A549 (cell line): ENCODE measurements around the gene MYLK4. TPM values are rescaled to one million over a fixed set of nuclear protein-coding genes. Genes with fewer than 3 reads are reported as not detected.

Experiments
- ATAC-seq, 2 experiments: fragments of 200-7000 bp in 1 of 2; fragments of >200 bp in 1 of 2; cut with Nextera tagmentation in 1 of 2; cut with Tn5 transposase in 1 of 2; 3 replicates each; pipeline versions ENCODE4 v1.8.0 to v1.9.1; 2018 to 2020; ENCODE audit warnings: mild to moderate bottlenecking in 1 of 2, moderate library complexity in 1 of 2
- CTCF ChIA-PET: fragments of 300-600 bp; sonication (Branson Sonifier 250); formaldehyde crosslinking; extraction: SDS; loops from one replicate; lab custom pipeline; 2021; ENCODE audit warnings: antibody characterized with exemption, inconsistent platforms; lab: Yijun Ruan, JAX
- POLR2A ChIA-PET: fragments of 350-600 bp; formaldehyde crosslinking; extraction: SDS; loops from one replicate; lab custom pipeline; 2021; ENCODE audit warnings: antibody characterized with exemption, inconsistent platforms; lab: Yijun Ruan, JAX
- DNase-seq, 2 experiments: peaks; one replicate each; pipeline versions ENCODE4 v3.0.0 to v3.0.0-alpha.2; 2011 to 2016; ENCODE audit warnings: low read depth in 1 of 2, low spot score in 1 of 2
- FAIRE-seq: peaks from 2 replicates; lab custom pipeline; 2011; peaks lifted over from hg19 to GRCh38; lab: Jason Lieb, UNC
- H3K27ac ChIP-seq, 2 experiments: fragments of >200 bp; sonication (Bioruptor Twin); formaldehyde crosslinking; 3 replicates each; pipeline ENCODE4 v1.5.1; 2016 to 2017
- H3K4me1 ChIP-seq: fragments of >200 bp; sonication (Bioruptor Twin); formaldehyde crosslinking; 3 replicates; pipeline ENCODE4 v1.6.1; 2016
- H3K4me2 ChIP-seq: fragments of >200 bp; sonication (Bioruptor Twin); formaldehyde crosslinking; 3 replicates; pipeline ENCODE4 v1.6.1; 2016
- H3K4me3 ChIP-seq: fragments of >200 bp; sonication (Bioruptor Twin); formaldehyde crosslinking; 3 replicates; pipeline ENCODE4 v1.5.1; 2016
- H3K9me3 ChIP-seq: fragments of >200 bp; sonication (Bioruptor Twin); formaldehyde crosslinking; 3 replicates; pipeline ENCODE4 v1.6.1; 2016
- BHLHE40 ChIP-seq: IDR thresholded peaks from 2 replicates; pipeline ENCODE4 v1.6.1; 2012; ENCODE audit warnings: low read depth, low read length, inconsistent platforms
- CBX8 ChIP-seq: fragments of 200-600 bp; sonication (generic); IDR thresholded peaks from 2 replicates; pipeline ENCODE4 v1.6.1; 2016
- CEBPB ChIP-seq, 2 experiments: fragments of >200 bp in 1 of 2; sonication (Bioruptor Twin) in 1 of 2; formaldehyde crosslinking in 1 of 2; IDR thresholded peaks; 2 replicates each; pipeline ENCODE4 v1.6.1; 2012 to 2016
- ELK1 ChIP-seq: fragments of 150-350 bp; IDR thresholded peaks from 2 replicates; pipeline ENCODE4 v1.6.1; 2014; ENCODE audit warnings: low read depth, mild to moderate bottlenecking, low read length
- EP300 ChIP-seq, 2 experiments: fragments of >200 bp; sonication (Bioruptor Twin); formaldehyde crosslinking; IDR thresholded peaks; 2 replicates in 1 of 2; 3 replicates in 1 of 2; pipeline ENCODE4 v1.6.1; 2016 to 2017
- ESRRA ChIP-seq: fragments of 150-350 bp; IDR thresholded peaks from 2 replicates; pipeline ENCODE4 v1.6.1; 2014; ENCODE audit warnings: mild to moderate bottlenecking, low read length, borderline replicate concordance
- FOSL2 ChIP-seq, 2 experiments: fragments of 450-650 bp in 1 of 2; fragments of >200 bp in 1 of 2; sonication (Bioruptor Twin) in 1 of 2; formaldehyde crosslinking; IDR thresholded peaks; 2 replicates each; pipeline versions ENCODE4 v1.5.0 to v1.6.1; 2016 to 2020; ENCODE audit warnings: mild to moderate bottlenecking in 1 of 2, moderate library complexity in 1 of 2
- HOXA7 ChIP-seq: fragments of 250-450 bp; sonication (Bioruptor Pico); IDR thresholded peaks from 2 replicates; pipeline ENCODE4 v1.5.0; 2020; ENCODE audit warnings: mild to moderate bottlenecking, moderate library complexity
- HOXB5 ChIP-seq: fragments of 250-450 bp; sonication (Bioruptor Pico); IDR thresholded peaks from 2 replicates; pipeline ENCODE4 v1.5.0; 2020; ENCODE audit warnings: mild to moderate bottlenecking, moderate library complexity
- JUN ChIP-seq, 2 experiments: fragments of >200 bp; sonication (Bioruptor Twin); formaldehyde crosslinking; IDR thresholded peaks; 2 replicates in 1 of 2; 3 replicates in 1 of 2; pipeline ENCODE4 v1.6.1; 2016 to 2017
- KDM5A ChIP-seq: fragments of 200-600 bp; sonication (generic); IDR thresholded peaks from 2 replicates; pipeline ENCODE4 v1.6.1; 2016; ENCODE audit warnings: antibody characterized with exemption, mild to moderate bottlenecking
- MAFK ChIP-seq: fragments of 450-650 bp; IDR thresholded peaks from 2 replicates; pipeline ENCODE4 v1.6.1; 2014; ENCODE audit not compliant: partially characterized antibody
- MYC ChIP-seq: IDR thresholded peaks from 2 replicates; pipeline ENCODE4 v1.6.1; 2012; ENCODE audit warnings: mild to moderate bottlenecking, inconsistent platforms, low read length, improper control_type of control experiment, borderline replicate concordance
- PBX3 ChIP-seq: IDR thresholded peaks from 2 replicates; pipeline ENCODE4 v1.6.1; 2012
- PHF8 ChIP-seq: fragments of 200-600 bp; sonication (generic); IDR thresholded peaks from 2 replicates; pipeline ENCODE4 v1.6.1; 2016; ENCODE audit warnings: low read depth, mild to moderate bottlenecking, antibody characterized with exemption, moderate library complexity, borderline replicate concordance
- POLR2A ChIP-seq: IDR thresholded peaks from 2 replicates; pipeline ENCODE4 v1.6.1; 2012; ENCODE audit warnings: mild to moderate bottlenecking, low read length
- POLR2AphosphoS2 ChIP-seq: conservative IDR thresholded peaks from 2 replicates; pipeline ENCODE4 v1.6.1; 2012; ENCODE audit warnings: low read length, improper control_type of control experiment, inconsistent platforms
- REST ChIP-seq: fragments of 200-600 bp; sonication (generic); IDR thresholded peaks from 2 replicates; pipeline ENCODE4 v1.6.1; 2016; ENCODE audit warnings: antibody characterized with exemption, mild to moderate bottlenecking, moderate library complexity
- SREBF2 ChIP-seq: fragments of 450-650 bp; IDR thresholded peaks from 2 replicates; pipeline ENCODE4 v1.6.1; 2014; ENCODE audit warnings: mild to moderate bottlenecking, moderate library complexity
- WGBS: methylation state at CpG from one replicate; pipeline ENCODE4 v1.1.6; 2017; ENCODE audit errors: missing lambda C conversion rate; 5-methylcytosine and 5-hydroxymethylcytosine counted together
- polyA plus RNA-seq, 4 experiments: library from polyadenylated mRNA; depleted of rRNA in 3 of 4; stranded (reverse); fragments of >200 nt; fragmentation: RNase III in 1 of 4; extraction: RNeasy Plus Mini Kit Qiagen cat#74134 plus additional on column Dnase treatment in 1 of 4; gene quantifications; 2 replicates in 3 of 4; 3 replicates in 1 of 4; pipeline ENCODE4 v1.2.3, GENCODE V29; 2011 to 2017

The MYLK4 gene
- polyA plus RNA-seq, 2 of the 4 experiments (the other 2 are of a cell fraction), result 0.14 to 0.21 TPM

GRCh38 chr6:2614846-2615245 is 135.9 kb downstream of the MYLK4 start:
- no peaks in the 10 kb centered on the region for H3K9me3 ChIP-seq
- FAIRE-seq (no peak), ATAC-seq (no peak), DNase-seq (no peak)
- 0 out of 3 replicates have a peak, but pooled peaks cover 3% of the 10 kb centered on the region for H3K4me1 ChIP-seq
- H3K4me2 ChIP-seq, result no peak overlapping the region
- CTCF ChIA-PET, result interaction anchor here (1.1 kb wide), 1 partner anchor 20 kb away, joined by 5 read pairs; no protein-coding TSS in a partner anchor
- TF ChIP-seq ESRRA (no peak), BHLHE40 (no peak), POLR2AphosphoS2 (no peak), SREBF2 (no peak), ELK1 (no peak)
- TF ChIP-seq, all 56 proteins: peak for 0
- WGBS, result 83% methylated on average over 5 of the region's 5 CpGs
- POLR2A ChIA-PET, result no interaction called here
- no peak overlapping the region for H3K27ac ChIP-seq
- no peak overlapping the region for H3K4me3 ChIP-seq

GRCh38 chr6:2614155-2614554 is 136.6 kb downstream of the MYLK4 start:
- TF ChIP-seq EP300 (IDR thresholded peaks at IDR 0.05), result no peak
- no peak for TF ChIP-seq MYC
- TF ChIP-seq POLR2A, result no peak
- no peak for TF ChIP-seq MAFK
- no peak for TF ChIP-seq BHLHE40
- TF ChIP-seq FOSL2 (IDR thresholded peaks at IDR 0.05), result no peak
- TF ChIP-seq FOSL2 (CRISPR knock-in tag; IDR thresholded peaks at IDR 0.05), result no peak
- TF ChIP-seq PHF8, result no peak
- no peak for TF ChIP-seq KDM5A
- TF ChIP-seq PBX3, result no peak
- TF ChIP-seq REST, result no peak
- no peak for TF ChIP-seq HOXB5 (CRISPR knock-in tag)
- no peak for TF ChIP-seq HOXA7 (CRISPR knock-in tag)
- no peak for TF ChIP-seq CEBPB (IDR thresholded peaks at IDR 0.05)
- TF ChIP-seq JUN (IDR thresholded peaks at IDR 0.05), result no peak
- TF ChIP-seq CBX8, result no peak
- Histone ChIP-seq H3K4me2 (no peak overlapping the region), H3K4me1 (0 out of 3 replicates have a peak, but pooled peaks cover 3% of the 10 kb centered on the region), H3K27ac (no peak overlapping the region), H3K9me3 (no peaks in the 10 kb centered on the region), H3K4me3 (no peak overlapping the region)
- no peak for ATAC-seq
- no peak for FAIRE-seq
- CTCF ChIA-PET, result interaction anchor here (1.1 kb wide), 1 partner anchor 20 kb away, joined by 5 read pairs; no protein-coding TSS in a partner anchor
- DNase-seq, result no peak
- 64% methylated on average over 6 of the region's 6 CpGs for WGBS
- POLR2A ChIA-PET, result no interaction called here

Other genes with a start within 250 kb of the MYLK4 start
- 27.7 and 34.6 TPM in 2 replicates for gene WRNIP1, start 14.5 kb upstream of the MYLK4 start, polyA plus RNA-seq (2011; rRNA removed)
- 32.2 to 32.8 TPM (median 32.3 TPM) in 3 replicates for gene WRNIP1, start 14.5 kb upstream of the MYLK4 start, polyA plus RNA-seq (2017; fragmentation: RNase III; extraction: RNeasy Plus Mini Kit Qiagen cat#74134 plus additional on column Dnase treatment)
- 98.6 and 135 TPM in 2 replicates for gene SERPINB1, start 90.9 kb upstream of the MYLK4 start, polyA plus RNA-seq (2011; rRNA removed)
- 52.6 to 63.2 TPM (median 52.7 TPM) in 3 replicates for gene SERPINB1, start 90.9 kb upstream of the MYLK4 start, polyA plus RNA-seq (2017; fragmentation: RNase III; extraction: RNeasy Plus Mini Kit Qiagen cat#74134 plus additional on column Dnase treatment)
- gene SERPINB9, start 152.4 kb upstream of the MYLK4 start, polyA plus RNA-seq (2011; rRNA removed), result 24.7 and 25.7 TPM in 2 replicates
- 8.7 TPM in 3 replicates for gene SERPINB9, start 152.4 kb upstream of the MYLK4 start, polyA plus RNA-seq (2017; fragmentation: RNase III; extraction: RNeasy Plus Mini Kit Qiagen cat#74134 plus additional on column Dnase treatment)
- gene SERPINB6, start 220.6 kb upstream of the MYLK4 start, polyA plus RNA-seq (2011; rRNA removed), result 107 and 126 TPM in 2 replicates
- 98.5 to 107 TPM (median 104 TPM) in 3 replicates for gene SERPINB6, start 220.6 kb upstream of the MYLK4 start, polyA plus RNA-seq (2017; fragmentation: RNase III; extraction: RNeasy Plus Mini Kit Qiagen cat#74134 plus additional on column Dnase treatment)
- gene NQO2, start 249.0 kb upstream of the MYLK4 start, polyA plus RNA-seq (2011; rRNA removed), result 77.0 and 86.5 TPM in 2 replicates
- 61.3 to 70.6 TPM (median 67.2 TPM) in 3 replicates for gene NQO2, start 249.0 kb upstream of the MYLK4 start, polyA plus RNA-seq (2017; fragmentation: RNase III; extraction: RNeasy Plus Mini Kit Qiagen cat#74134 plus additional on column Dnase treatment)